ENCODE measurements around the gene SULT1B1. TPM values are rescaled to one million over a fixed set of nuclear protein-coding genes. Genes with fewer than 3 reads are reported as not detected.

The SULT1B1 gene
- total and polyA plus RNA-seq, 2 of the 8 experiments (the other 6 are each of a cell fraction or from before 2014, with no cell fraction given), result not detected

GRCh38 chr4:69765751-69766150, 5.3 kb upstream of the SULT1B1 start:
- Histone ChIP-seq H2AK5ac (ENCODE audit: low read depth, low read length) (no peak overlapping the region), H3K79me2 (ENCODE audit: control insufficient read depth in 1 of 2, insufficient read depth in 2 of 2, low read length in 2 of 2) (no peaks in the 10 kb centered on the region), H3K9ac (replicated peaks in 1 of 4; ENCODE audit: extremely low read depth in 1 of 4, low read depth in 3 of 4, low read length in 3 of 4) (no peak overlapping the region), H3K23me2 (ENCODE audit: low read depth, low read length) (no peaks in the 10 kb centered on the region), H2BK15ac (ENCODE audit: low read length) (no peak overlapping the region), H3K23ac (ENCODE audit: insufficient read length) (no peak overlapping the region), H4K5ac (ENCODE audit: insufficient read length, low read depth, low read length) (no peak overlapping the region), H3K4me3 (ENCODE audit: extremely low read depth in 1 of 4, insufficient read depth in 2 of 4, low read depth in 3 of 4, low read length in 4 of 4) (no peak overlapping the region), H3K36me3 (ENCODE audit: control insufficient read depth in 2 of 4, insufficient read depth in 4 of 4, low read length in 3 of 4) (no peaks in the 10 kb centered on the region), H3K27me3 (replicated peaks in 1 of 4; ENCODE audit: control insufficient read depth in 3 of 4, extremely low read depth in 1 of 4, insufficient read depth in 3 of 4, low read length in 3 of 4) (no peaks in the 10 kb centered on the region), H4K91ac (replicated peaks; ENCODE audit: insufficient read length, low read length) (no peak overlapping the region), H3K4me2 (ENCODE audit: insufficient read depth in 1 of 2, low read depth in 2 of 2, low read length in 2 of 2) (no peak overlapping the region), H2BK120ac (replicated peaks; ENCODE audit: low read depth, low read length) (no peak overlapping the region), H3K27ac (ENCODE audit: low read depth, low read length) (no peak overlapping the region), H2BK5ac (ENCODE audit: low read depth, low read length) (no peak overlapping the region), H3K4ac (replicated peaks; ENCODE audit: insufficient read length, low read depth, low read length) (no peak overlapping the region), H2BK12ac (ENCODE audit: low read depth, low read length) (no peak overlapping the region), H3K56ac (replicated peaks; ENCODE audit: insufficient read length, low read depth, low read length) (no peak overlapping the region), H3K79me1 (ENCODE audit: low read depth, low read length) (no peaks in the 10 kb centered on the region), H4K20me1 (replicated peaks in 1 of 2; ENCODE audit: control insufficient read depth in 1 of 2, insufficient read depth in 2 of 2, low read length in 2 of 2) (no peaks in the 10 kb centered on the region), H4K8ac (ENCODE audit: extremely low read depth, insufficient read depth, low read length) (no peak overlapping the region), H3K18ac (ENCODE audit: extremely low read depth, low read length) (no peak overlapping the region), H2BK20ac (ENCODE audit: low read length) (no peak overlapping the region), H3K14ac (ENCODE audit: insufficient read length) (no peak overlapping the region), H3K4me1 (replicated peaks in 1 of 4; ENCODE audit: control insufficient read depth in 3 of 4, insufficient read depth in 4 of 4, low read length in 3 of 4) (no peaks in the 10 kb centered on the region; a peak in 1 of 7 replicates), H3K9me3 (ENCODE audit: insufficient read depth in 2 of 2, low read depth in 1 of 2, low read length in 1 of 2) (no peaks in the 10 kb centered on the region), H2AFZ (ENCODE audit: low read length) (no peak overlapping the region)
- no peak for FAIRE-seq
- 88% methylated on average over 1 of the region's 1 CpG; no CpG with 5 or more reads in 1 of the 2 experiments for WGBS, 2 experiments (ENCODE audit: extremely low coverage in 1 of 2, insufficient coverage in 1 of 2, insufficient read length in 1 of 2, insufficient replicate concordance in 2 of 2, low coverage in 1 of 2, low lambda C conversion rate in 2 of 2, missing lambda C conversion rate in 1 of 2)
- DNase-seq (ENCODE audit: low read depth in 1 of 2, low spot score in 2 of 2), result no peak
- CTCF ChIA-PET (ENCODE audit: partially characterized antibody), result interaction anchor here (0.9 kb wide), 1 partner anchor 13 kb away, joined by 3 read pairs; no protein-coding TSS in a partner anchor
- POLR2A ChIA-PET (ENCODE audit: partially characterized antibody), result no interaction called here
- TF ChIP-seq BACH1 (IDR thresholded peaks at IDR 0.05; ENCODE audit: low read length) (no peak), RNF2 (IDR thresholded peaks at IDR 0.05; ENCODE audit: borderline replicate concordance, low read depth, low read length, missing control alignments, poor library complexity, severe bottlenecking) (no peak), ASH2L (IDR thresholded peaks at IDR 0.05; ENCODE audit: low read length) (no peak), SP4 (IDR thresholded peaks at IDR 0.05; ENCODE audit: low read length) (no peak), BRCA1 (IDR thresholded peaks at IDR 0.05; ENCODE audit: low read depth, low read length) (no peak), MAX (IDR thresholded peaks at IDR 0.05) (no peak)
